ENCODE results near the gene SNCB.

The SNCB gene

GRCh38 chr5:176644294-176644693 lies 14.0 kb upstream of the SNCB start:
- DNase-seq (ENCODE audit: low read depth), result no peak

DNA sequence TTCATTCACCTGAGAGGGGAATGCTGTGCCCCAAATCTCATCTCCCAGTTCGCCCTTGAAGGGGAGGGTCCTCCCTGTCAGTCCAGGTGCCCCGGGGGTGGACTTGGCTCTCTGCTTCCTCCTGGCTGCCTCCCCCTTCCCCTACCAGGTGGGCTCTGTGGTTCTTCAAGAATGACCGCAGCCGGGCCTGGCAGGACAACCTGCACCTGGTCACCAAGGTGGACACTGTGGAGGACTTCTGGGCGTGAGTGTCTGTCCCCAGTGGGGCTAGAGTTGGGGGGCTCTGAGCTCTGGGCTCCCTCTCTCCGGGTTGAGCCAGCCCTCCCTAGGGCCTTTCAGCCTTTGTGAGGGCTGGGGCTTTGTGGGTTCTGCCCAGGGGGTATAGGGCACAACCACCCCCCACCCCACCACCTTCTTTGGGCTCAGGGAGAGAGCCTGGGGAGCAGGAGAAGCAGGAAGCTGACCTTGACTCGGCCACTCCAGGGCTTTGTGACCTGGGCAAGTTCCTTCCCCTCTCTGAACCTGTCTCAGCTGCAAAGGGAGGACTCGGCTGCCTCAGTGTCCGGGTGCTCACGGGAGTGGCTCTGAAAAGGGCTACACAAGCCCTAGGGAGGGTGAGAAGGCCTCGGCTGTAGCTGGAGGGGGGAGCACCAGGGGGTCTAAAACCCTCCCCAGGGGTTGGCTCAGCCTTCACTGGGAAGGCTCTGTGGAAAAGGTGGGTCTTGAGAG lies 13.3 kb upstream of the SNCB start:
- DNase-seq (ENCODE audit: low read depth), result no peak

GRCh38 chr5:176642675-176643490 lies 12.5 kb upstream of the SNCB start:
- DNase-seq (ENCODE audit: low read depth), result no peak

DNA sequence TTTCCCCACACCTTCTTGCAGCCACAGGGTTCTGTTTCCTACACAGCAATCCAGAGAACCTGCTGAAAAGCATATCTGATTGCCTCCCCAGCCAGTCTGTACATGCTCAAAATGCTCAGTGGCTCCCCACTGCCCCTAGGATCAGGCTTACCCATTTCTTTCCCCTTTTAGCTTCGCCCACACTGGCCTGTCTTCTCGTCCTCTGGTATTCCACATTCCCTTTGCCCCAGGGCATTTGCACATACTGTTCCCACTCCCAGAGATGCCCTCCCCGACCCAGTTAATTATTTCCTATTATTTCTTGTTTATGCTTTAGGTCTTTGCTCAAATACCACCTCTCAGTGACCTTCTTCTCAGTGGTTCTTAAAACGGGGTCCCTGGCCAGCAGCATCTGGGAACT lies 10.3 kb upstream of the SNCB start:
- no peak for DNase-seq (ENCODE audit: low read depth)

GRCh38 chr5:176639981-176640380 lies 9.6 kb upstream of the SNCB start:
- DNase-seq (ENCODE audit: low read depth), result no peak

GRCh38 chr5:176639208-176639607 lies 8.9 kb upstream of the SNCB start:
- DNase-seq (ENCODE audit: low read depth), result no peak

- no peak for DNase-seq (ENCODE audit: low read depth)
These were observed 8.1 kb upstream of the SNCB start for GRCh38 chr5:176638437-176638836.

GRCh38 chr5:176637556-176637955 lies 7.2 kb upstream of the SNCB start:
- no peak for DNase-seq (ENCODE audit: low read depth)

DNA sequence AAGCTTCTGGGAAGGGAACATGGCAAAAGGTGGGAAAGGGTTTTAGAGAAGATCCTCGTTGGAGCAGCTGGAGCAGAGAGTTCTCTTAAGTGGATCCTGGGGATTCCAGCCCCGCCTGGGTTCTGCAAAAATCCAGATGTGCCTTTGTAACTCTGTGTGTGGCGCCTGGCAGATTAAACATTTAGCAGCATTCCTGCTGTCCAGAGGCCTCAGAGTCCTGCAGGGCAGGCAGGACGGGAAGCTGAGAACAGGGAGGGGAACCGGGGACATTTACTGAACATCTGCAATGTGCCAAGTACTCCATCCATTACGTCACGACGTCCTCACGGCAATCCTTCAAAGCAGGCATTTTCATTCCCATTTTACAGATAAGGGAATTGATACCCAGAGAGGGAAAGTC lies 6.1 kb upstream of the SNCB start:
- no peak for DNase-seq (ENCODE audit: low read depth)

DNA sequence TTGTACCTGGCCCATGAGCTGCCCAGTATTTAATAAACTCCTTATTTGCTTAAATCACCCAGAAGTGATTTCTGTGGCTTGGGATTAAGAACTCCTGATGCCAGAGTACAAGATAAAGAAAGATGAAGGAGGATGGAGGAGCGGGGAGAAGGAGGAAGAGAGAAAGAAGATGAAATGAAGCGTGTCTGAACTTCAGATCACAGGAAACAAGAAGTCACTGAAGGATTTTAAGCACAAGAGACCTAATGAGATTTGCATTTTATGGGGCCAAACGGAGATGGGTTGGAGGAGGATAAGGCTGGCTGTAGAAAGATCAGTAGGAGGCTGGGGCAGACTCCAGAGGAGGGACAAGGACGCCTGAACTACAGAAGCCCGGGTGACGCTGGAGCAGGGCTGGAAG lies 3.3 kb upstream of the SNCB start:
- DNase-seq (ENCODE audit: low read depth), result no peak

DNA sequence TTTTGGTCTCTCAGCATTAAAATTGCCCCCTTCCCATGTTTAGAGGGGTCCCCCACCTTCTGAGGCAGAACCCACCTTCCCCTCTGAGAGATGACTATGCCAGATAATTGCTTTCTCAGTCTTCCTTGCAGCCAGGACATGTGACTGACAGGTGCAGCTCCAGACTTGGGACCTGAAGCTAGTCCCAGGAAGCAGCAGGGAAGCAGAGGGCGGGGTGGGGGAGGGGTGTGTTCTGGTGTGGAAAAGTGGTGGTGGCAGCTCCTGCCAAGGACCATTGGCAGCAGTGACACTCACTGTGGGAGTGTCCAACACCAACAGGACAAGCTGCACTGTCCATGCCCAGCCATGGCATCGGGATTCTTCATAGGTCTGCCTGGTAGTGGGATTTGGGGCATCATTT lies 2.4 kb upstream of the SNCB start:
- DNase-seq (ENCODE audit: low read depth), result no peak

DNA sequence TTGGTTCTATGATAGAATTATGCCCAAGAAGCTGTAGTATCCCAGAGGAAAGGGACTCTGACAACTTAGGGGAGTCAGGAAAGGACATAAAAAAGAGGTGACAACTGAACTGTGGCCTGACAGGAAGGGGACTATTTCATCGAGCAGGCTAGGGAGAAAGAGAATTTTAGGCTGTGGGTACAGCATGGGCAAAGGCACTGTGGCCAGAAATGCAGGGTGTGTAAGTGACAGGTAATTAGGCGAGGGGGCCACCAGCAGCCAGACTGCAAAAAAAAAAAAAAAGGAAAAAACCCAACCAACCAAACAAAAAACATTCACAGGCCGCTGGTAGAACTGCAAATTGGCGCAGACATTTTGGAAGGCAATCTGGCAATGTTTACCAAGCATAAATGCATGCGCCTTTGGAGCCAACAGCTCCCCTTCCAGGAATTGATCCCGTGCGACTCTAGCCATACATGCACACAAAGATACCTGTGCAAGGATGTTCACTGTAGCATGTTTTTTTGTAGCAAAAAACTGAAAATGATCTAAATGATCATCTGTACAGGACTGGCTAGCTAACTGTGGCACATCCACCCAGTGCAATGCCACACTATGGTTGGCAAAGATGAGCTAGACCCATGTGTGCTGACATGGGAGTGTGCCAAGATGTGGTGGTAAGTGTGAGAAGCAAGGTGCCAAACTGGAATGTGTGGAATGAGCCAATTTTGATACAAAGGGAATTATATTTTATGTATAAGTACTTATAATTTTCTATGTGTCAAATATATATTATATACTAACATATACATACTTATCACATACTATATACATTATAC lies 1.3 kb upstream of the SNCB start:
- no peak for DNase-seq (ENCODE audit: low read depth)

GRCh38 chr5:176630681-176631222 lies 418 bp upstream of the SNCB start:
- no peak for DNase-seq (ENCODE audit: low read depth)

DNA sequence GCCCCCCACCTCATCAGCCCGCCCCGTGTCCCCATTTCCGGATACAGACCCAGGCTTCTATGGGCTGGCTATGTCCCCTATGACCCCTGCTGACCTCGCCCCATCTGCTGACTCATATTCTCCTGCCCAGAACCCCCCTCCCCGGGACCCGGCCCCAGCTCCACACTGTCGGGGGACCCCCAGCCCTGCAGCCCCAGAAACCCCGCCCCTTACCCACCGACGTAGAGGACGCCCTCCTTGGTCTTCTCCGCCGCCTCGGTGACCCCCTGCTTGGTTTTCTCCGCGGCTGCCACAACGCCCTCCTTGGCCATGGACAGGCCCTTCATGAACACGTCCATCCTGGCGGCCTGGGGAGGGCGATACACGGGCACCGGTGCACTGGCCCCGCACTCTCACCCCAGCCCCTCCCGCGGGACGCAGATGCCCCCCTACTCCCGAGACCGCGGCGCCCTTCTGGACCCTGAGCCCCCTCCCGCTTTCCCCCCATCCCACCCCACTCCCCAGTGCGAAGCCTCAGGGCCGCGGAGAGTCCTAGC lies 949 bp downstream of the SNCB start:
- no peak for DNase-seq (ENCODE audit: low read depth)

- DNase-seq (ENCODE audit: low read depth), result no peak
These were observed 1.7 kb downstream of the SNCB start for GRCh38 chr5:176628406-176629228.

DNA sequence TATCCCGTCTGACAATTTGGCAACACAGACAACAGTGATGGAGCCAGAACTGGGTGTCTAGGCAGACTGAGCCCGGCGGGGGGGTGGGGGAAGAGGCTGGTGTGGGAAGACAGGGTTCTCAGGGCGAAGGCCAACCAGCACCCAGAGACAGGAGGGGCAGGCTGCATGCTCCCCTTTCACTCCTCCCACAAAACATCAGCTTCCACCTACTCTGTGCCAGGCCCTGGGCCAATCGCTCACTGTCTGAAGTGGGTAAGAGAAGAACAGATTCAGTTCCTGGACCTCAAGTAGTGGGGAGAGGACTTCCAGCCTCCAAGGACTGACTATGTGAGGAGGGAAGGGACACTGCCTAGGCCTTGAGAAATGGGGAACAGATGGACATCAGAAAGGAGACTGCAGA lies 2.8 kb downstream of the SNCB start:
- DNase-seq (ENCODE audit: low read depth), result no peak

DNA sequence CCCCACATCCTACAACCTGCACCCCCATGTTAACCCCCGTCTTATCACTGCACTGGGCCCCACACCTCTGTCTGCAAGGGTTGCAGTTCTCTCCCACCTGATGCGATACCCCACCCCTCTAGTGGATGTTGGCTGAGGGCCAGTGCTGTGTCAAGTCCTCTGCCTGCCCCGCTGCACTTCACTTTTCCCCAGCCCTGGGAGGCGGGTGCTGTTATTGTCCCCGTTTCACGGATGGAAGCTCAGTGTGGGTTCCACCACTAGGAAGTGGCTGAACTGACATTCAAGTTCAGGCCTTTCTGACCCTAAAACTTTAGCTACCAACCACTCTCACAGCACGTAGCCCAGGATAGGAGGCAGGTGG lies 3.5 kb downstream of the SNCB start:
- DNase-seq (ENCODE audit: low read depth), result no peak

GRCh38 chr5:176625966-176626875 lies 4.1 kb downstream of the SNCB start:
- DNase-seq (ENCODE audit: low read depth), result no peak

DNA sequence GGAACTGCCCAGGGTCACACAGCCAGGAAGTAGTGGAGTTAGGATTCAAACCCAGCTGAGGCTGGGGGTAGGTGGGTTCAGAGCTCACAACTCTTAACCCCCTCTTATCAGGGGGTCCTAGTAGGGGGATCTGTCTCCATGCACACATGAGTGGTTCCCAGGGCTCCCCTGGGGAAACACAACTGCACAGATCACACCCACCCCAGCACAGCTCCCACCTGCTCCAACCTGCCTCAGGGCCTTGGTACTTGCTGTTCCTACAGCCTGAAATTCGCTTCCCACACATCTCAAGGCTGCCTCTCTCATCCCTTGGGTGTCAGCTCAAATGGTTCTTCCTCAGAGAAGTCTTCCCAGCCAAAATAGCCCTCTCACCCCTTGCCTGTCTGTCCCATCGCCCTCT lies 4.8 kb downstream of the SNCB start:
- no peak for DNase-seq (ENCODE audit: low read depth)

DNA sequence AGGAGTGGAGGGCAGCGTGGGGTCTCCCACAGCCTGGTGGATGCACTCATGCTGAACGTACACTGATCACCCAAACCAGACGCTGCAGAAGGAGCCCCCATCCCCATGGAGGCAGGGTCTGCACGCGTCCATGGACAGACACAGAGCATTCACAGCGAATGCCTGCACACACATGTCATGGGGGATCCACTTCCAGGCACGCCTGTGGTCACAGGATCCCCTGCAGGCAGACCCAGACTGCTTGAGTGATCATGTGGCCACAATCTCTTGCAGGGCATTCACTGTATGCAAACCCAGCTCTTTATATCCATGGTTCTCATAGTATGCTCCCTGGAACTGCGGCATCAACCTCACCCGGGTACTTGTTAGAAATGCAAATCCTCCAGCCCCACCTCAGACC lies 5.4 kb downstream of the SNCB start:
- DNase-seq (ENCODE audit: low read depth), result no peak
